NCI-H510A treated with DMSO at 0.1 percent for 48 hours (cell line): ENCODE data around the gene DDX25.
"Not testable (repeated sequence)": the region's sequence is repeated elsewhere in the genome, so short reads cannot be mapped to it uniquely, and the experiment has no call there.

Source experiments
- DNase-seq: peaks from one replicate; lab custom pipeline; 2025; lab: John Stamatoyannopoulos, UW

DDX25 gene

DNA sequence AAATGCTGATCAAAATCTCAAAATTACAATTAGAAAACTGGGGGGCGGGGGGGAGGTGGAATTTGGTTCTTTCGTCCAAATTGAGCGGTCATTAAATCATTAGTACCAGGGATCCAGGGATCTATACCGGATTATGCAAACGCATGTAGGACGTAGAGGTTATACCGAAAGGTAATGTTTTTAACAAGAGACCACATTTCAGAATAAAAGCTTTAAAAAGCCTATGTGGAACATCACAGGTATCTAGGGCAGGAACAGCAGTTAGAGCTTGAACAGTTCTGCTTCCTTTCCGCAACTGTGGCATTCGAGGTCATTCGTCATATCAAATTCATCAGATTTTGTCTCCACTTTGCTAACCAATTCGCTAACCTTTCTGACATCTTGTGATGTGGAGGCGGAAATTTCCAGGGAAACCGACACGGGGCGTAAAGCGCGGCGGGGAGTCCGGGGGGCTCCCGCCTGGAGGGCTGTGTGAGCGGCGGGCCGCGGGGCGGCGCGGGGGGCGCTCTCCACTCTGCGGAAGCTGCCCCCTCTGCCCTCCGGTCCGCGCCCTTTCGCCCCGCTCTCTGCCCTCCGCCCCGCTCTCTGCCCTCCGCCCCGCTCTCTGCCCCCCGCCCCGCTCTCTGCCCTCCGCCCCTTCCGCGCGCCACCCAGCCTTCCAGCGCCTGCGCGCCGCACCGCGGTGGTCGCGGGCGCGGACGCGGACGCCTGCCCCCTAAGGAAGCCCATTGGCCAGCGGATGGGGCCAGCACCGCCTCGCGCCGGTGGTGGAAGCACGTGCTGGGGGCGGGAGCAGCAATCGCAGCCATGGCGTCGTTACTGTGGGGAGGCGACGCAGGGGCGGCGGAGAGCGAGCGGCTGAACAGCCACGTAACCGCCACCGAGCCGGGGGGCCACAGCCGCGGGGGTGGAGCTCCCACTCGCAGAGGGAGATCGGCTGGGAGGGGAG is at the start of gene DDX25:
DDX25 (plus strand) TSS at position 798 of the 949 bp plus-strand sequence; CDS start at position 808, 10 bp downstream.
- DNase-seq = peak; percentile 32

DNA sequence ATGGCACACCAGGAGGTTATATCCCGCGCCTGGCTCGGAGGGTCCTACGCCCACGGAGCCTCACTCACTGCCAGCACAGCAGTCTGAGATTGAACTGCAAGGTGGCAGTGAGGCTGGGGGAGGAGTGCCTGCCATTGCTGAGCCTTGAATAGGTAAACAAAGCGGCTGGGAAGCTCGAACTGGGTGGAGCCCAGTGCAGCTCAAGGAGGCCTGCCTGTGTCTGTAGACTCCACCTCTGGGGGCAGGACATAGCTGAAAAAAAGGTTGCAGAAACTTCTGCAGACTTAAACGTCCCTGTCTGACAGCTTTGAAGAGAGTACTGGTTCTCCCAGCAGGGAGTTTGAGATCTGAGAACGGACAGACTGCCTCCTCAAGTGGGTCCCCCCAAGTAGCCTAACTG is 46.6 kb upstream of the DDX25 start:
- DNase-seq = not testable (repeated sequence)

DNA sequence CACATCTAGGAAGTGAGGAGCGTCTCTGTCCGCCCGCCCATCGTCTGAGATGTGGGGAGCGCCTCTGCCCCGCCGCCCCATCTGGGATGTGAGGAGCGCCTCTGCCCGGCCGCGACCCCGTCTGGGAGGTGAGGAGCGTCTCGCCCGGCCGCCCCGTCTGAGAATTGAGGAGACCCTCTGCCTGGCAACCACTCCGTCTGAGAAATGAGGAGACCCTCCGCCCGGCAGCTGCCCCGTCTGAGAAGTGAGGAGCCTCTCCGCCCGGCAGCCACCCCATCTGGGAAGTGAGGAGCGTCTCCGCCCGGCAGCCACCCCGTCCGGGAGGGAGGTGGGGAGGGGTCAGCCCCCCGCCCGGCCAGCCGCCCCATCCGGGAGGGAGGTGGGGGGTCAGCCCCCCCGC is 41.5 kb upstream of the DDX25 start:
- DNase-seq = not testable (repeated sequence)

DNA sequence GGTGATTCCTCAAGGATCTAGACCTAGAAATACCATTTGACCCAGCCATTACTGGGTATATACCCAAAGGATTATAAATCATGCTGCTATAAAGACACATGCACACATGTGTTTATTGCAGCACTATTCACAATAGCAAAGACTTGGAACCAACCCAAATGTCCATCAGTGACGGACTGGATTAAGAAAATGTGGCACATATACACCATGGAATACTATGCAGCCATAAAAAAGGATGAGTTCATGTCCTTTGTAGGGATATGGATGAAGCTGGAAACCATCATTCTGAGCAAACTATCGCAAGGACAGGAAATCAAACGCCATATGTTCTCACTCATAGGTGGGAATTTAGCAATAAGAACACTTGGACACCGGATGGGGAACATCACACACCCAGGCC is 39.0 kb upstream of the DDX25 start:
- not testable (repeated sequence) for DNase-seq

DNA sequence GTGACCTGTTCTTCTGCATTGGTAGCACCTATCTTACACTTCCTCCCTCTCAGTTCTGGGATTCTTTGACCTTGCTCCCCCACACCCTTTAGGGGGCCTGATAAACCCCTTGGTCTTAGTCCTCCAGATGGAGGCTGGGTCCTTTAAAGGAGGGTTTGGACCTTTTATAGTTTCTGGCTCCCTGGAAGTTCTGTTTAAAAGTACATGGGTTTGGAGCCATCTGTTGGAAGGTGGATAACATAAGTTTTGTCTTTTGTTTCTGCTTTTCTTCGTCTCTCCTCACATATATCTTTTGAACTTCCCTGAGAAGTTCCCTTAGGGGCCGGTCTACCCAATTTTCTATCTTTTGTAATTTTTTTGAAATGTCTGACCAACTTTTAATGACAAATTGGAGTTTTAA is 34.8 kb upstream of the DDX25 start:
- no peak for DNase-seq

DNA sequence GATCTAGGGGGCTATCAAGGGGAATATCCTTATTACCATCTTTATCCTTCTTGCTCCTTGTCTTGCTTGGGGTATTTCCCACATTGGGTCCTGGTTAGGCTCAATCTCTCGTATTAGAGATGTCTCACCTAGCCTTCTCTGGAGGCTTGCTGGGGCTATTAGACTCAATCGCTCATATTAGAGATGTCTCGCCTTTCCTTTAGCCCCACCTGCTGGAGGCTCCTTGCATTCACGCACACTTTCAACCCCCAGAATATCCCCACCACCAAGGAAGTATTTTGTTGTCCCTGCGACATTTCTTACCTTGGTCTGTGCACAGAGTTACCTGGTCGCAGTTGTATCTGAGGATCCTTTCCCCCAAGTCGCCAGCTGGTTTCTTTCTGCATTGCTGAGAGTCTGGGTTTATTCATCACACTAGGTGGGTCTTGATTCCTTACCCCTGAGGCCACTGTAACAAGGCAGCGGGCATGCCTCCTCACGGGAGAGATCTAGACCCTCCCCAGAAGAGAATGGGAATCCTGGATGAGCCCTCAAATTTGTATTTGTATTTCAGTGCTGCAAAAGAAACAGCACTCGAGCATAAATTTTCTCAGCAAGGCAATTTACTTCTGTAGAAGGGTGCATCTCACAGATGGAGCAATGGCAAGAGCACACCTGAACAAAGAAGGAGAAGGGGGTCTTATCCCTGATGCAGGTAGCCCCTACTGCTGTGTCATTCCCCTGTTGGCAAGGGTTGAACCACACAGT is 32.7 kb upstream of the DDX25 start:
- DNase-seq = no peak

DNA sequence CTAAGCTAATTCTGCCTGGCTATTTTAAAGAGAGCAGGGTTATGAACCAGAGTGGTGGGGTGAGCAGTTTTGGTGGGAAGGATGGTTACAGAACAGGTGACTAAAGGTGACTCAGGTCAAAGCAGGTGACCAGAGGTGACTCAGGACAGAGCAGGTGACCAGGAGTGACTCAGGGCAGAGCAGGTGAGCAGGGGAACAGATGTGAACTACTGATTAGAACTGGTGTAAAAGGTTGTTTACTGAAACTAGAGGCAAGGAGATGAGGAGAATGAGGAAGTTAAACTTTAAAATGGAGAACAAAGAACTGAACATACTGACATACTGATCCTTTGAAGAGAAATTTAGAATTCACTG is 32.2 kb upstream of the DDX25 start:
- DNase-seq = no peak

DNA sequence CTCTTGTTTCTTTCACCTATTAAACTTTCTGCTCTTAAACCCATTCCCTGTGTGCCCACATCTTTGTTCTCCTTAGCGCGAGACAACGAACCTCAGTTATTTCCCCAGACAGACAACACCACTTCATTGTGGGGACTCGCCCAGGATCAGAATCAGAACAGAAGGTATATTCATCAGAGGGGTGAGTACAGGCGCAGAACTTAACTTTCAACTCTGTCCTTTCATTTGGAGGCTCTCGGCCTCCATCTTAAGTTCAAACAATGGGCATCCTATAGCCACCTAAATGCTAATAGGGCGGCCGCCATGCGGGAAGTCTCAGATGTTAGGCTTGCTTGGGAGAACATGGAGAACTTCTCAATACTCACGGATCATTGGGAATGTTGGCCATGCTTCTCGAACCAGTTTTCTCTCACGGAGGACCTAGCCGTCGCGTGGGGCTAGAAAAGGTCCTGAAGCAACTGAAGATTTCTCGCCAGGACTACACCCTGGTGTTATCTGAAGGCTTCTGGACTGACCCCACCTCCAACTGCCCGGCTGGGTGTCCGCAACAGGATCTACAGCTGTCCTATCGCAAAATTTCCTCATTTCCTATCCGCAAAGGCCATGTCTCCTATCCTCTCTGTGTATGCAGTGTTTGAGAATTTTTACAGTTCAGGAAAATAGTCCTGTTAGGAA is 30.3 kb upstream of the DDX25 start:
- peak; percentile 26 for DNase-seq

DNA sequence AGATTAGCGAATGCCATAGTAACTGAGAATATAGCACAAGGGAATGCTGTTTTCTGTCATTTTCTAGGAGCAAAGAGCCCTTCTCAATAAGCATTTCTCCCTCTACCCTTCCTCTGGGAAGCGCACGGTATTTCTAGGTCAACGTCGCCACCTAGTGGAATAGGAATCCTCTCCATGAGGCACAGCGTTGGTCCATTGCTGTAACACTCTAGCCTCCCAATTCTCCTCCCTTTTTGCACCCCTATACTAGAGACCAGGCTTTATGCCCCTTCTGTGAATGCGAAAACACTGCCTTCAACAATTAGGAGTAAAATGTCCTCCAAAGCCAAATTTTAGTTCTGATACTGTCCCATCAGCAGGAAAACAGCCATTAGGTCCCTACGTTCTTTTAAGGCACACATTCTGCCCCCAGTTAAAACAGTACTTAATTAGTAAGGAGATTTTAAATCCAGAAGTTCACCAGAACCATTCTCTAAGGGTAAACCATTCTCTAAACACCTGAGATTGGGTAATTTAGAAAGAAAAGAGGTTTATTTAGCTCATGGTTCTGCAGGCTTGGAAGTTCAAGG is 29.7 kb upstream of the DDX25 start:
- peak; percentile 84 for DNase-seq

DNA sequence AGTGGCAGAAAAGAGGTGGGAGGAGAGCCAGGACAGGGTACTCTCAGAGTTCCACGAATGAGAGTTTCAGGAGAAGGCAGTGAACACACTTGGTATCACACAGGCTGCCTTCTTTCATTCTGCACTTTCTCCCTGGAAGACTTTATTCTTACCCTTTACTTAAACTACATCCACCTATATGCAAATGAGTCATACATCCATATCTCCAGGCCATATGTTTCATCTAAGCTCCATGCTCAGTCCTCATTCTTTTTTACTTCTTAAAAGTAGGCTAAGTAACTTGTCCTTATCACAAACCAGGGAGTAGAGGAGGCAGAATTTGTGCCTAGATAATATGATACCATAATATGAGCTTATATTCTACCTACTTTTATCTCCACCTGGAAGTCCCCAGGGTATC is 23.0 kb upstream of the DDX25 start:
- DNase-seq = no peak

DNA sequence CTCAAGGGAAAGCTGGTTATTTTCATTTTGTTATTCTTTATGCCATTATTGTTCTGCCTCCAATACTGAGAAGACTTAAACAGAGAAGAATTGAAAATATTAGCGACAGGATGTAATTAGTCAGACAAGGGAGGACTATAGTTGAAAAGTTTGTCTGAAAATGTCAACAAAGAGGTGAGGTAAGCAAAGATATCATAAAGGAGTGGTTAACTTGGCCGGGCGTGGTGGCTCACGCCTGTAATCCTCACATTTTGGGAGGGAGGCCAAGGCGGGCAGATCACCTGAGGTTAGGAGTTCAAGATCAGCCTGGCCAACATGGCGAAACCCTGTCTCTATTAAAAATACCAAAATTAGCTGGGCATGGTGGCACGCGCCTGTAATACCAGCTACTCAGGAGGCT is 20.9 kb upstream of the DDX25 start:
- no peak for DNase-seq

DNA sequence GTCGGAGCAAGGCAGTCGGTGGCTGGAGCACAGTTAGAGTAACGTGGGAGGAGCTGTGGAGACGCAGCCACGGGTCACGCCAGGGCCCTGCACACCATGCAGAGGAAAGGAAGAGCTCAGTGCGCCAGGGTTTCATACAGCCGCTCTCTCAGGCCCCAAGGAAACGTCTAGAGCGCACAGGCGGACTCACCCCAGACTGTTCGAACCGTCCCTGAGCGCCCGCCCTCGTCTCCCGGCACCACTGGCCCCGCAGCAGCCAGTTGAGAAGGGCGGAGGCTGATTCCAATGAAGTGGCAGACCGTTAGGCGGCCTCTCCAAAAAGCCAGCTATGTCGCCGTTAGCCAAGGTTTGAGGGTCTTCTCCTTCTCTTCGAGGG is 17.3 kb upstream of the DDX25 start:
- DNase-seq = no peak

DNA sequence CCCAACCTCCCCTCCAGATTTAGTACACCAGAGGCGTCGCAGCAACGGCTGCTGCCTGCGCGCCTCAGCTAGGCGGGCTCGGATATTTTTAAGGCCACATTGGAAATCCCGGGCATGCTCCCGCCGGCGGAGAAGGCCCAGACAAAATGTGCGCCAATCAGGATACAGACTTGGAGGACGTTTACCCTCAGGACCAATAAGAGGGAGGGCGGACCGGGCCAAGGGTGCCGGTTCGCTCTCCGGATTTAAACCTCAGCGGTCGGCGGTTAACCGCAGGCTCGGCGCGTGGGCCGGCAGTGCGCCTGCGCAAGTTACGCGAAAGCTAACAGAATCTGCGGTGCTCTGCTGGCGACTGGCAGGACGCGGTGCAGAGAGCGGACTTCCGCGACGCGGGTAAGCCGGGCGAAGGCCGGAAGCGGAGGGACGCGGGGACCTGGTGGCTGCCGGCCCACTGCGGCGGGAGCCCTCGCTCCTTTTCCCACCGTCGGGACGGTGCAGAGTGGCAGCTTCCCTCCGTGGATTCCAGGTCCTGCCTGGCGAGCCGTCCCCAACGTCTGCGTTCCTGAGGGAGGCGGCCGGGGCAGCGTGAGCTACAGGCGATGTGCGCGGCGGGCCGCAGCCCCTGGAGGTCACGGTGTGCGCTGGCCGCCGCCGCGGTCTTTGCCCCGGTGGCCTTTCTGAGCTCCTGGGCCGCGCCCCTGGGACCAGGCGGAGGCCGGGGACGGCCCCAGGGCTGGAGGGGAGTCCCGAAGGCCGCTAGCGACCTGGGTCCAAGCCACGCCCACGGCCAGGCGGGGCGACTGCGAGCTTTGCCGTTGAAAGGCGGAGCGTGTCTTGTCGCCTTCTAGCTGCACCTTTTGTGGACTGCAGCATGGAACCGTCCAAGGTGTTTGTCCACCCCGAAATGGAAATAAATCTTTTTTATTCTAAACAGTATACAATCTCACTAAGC is 16.7 kb upstream of the DDX25 start, which contains the start of gene HYLS1:
HYLS1 (plus strand) TSS at position 296 of the 952 bp plus-strand sequence. CDS start 11,701 bp downstream, outside the sequence.
- DNase-seq = peak; percentile 55

DNA sequence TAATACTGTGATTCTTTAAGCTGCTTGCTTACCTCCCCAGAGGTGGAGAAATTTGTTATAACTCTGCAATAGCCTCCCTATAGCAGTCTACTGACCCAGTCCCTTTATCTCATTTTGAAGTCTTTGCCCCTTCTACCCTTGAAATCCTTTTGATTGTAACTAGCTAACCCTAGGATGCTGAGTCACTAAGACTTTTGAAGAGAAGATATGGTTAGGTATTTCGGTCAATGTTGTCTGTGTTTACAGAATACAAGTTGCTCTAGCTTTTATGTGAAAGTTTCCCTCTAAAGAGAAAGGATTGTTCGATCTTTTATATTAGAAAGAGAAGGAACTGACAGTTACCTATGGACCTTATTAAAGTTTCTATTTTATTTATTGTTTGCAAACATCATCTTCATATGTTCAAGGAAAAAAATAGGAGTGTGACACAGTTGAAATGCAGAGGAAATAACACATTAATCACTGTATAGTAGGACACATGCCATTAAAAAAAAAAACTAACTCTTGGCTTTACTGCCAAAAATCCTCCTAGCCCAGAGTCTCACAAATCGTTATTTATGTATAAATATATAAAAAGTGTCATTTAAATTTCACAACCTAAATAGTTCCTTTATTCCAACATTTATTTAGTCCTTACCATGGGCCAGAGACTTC is 13.7 kb upstream of the DDX25 start:
- DNase-seq = no peak

DNA sequence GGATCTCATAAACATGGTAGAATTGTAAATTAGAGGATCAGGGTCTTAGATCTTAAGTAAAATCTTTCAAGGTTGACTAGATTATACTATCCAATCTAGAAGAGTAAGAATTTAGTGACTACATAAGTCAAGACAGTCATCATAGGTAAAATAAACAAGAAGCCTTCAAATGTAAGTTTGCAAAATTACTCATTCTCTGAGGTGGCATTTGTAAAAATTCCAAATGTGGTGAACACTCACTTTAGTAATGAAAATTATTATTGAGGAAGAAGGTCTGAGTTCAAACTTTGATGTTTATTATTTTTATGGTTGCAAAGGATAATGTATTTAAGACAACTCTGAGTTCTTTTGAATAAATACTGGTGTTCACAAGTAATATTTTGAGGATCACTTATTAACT is 12.2 kb upstream of the DDX25 start:
- DNase-seq = no peak

DNA sequence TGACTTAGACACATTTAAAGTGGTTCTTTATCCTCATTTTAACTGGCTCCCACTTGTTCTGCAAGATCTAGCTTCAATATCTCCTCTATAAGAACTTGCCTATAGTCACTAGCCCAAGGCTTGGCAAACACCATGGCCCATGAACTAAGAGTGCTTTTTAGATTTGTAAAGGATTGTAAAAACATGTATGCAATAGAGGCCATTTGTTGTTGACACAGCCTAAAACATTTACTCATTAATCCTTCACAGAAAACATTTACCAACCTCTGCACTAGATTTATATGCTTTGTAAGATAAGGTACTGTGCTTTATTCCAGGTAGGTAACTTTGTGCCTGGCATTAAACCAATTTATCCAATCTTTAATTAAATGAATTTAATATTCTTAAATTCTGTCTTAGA is 11.3 kb upstream of the DDX25 start:
- DNase-seq = no peak

DNA sequence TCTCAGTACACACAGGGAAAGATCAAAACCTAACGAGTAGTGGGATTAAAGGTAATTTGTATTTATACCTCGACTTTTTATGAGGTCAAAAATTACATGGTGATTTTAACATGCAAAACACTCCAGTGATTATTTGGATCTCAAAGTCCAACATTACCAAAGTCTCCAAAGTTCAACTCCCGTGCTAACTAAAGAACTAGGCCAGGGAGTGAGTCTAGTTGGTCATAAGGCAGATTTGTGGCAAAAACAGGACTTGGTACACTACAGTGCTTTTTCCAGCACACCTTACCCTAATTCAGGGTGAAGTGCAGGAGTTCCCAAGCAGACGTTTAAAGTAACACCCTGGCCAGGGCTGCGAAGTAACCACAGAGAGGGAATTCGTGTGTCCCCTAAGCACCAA is 2.4 kb upstream of the DDX25 start:
- DNase-seq = no peak

DNA sequence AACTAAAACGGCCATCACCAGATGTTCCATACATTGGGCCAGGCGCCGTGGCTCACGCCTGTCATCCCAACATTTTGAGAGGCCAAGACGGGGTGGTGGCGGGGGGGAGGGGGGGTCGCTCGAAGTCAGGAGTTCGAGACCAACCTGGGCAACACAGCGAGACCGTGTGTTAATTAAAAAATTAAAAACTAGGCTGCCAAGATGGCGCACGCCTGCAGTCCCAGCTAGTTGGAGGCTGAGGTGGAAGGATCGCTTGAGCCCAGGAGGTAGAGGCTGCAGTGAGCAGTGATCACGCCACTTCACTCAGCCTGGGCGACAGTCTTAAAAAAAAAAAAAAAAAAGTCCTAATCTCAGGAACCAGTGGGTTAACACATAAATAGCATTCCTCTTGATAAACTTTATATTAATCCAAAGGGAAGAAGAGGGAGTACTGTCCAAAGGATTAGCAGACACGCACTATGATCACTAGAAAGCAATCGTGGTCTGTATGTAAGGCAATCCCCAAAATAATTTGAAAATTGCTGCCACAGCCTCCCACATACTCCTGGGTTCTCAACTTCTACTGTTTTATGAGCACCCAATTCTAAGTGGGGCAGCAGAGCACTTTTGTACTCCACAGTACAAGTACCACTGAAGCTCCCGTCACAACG is 1.9 kb upstream of the DDX25 start:
- DNase-seq = no peak

DNA sequence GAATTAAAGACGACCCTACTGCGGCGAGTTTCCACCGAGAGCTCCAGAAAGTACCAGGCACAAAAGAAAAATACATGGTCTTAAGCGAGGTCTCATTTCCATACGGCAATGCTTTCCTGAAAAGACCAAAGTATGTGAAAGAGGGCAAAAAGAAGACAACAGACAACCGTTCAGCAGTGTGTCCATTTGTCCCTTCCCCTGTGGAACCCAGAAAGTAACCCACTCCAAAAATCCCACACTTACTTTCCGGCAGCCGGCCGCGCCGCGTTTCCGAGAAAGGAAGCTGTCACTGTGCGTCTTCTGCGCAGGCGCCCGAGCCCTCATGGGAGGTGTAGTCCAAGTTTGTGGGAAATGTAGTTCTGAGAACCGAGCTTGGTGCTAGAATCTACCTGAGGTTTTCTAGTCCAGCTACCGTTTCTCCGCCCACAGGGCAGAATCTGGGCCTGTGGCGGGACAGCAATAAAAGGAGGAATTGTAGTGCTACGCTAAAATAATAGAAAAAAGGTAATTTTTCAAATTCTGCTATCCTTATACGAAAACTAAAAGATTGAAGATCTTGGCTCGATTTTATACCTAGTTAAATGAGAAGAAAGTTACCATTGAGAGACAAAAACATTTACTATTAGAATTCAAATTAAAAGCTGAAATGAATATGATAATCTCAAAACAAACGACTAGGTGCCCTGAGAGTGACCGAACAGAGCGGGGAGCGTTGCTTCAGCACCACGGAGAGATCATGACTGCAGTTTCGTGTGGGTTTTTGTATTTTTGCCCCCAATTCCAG is 1.2 kb upstream of the DDX25 start, which contains the start of gene PUS3:
PUS3 (minus strand) TSS at position 280 of the 784 bp plus-strand sequence. CDS start 6,922 bp downstream, outside the sequence.
- DNase-seq = peak; percentile 84
